NCI-H1930 (cell line): ENCODE results near the gene DIABLO.
A peak's percentile ranks its signal among the peaks of the same experiment; 100 is the strongest.
"Not testable (repeated sequence)": the region's sequence is repeated elsewhere in the genome, so short reads cannot be mapped to it uniquely, and the experiment has no call there.

Experiments
- DNase-seq, 2 experiments: peaks; one replicate each; lab custom pipeline; 2025; lab: John Stamatoyannopoulos, UW

Gene DIABLO

GRCh38 chr12:122225683-122226365 is at the start of gene DIABLO:
DIABLO (minus strand) TSS chr12:122226052; CDS start chr12:122226014, 38 bp downstream.
- peak; percentile 99 for DNase-seq

GRCh38 chr12:122275459-122275858 is 49.6 kb upstream of the DIABLO start:
- no peak for DNase-seq

- DNase-seq: peak; percentile 96 to 98
Observed at GRCh38 chr12:122266230-122266901, 40.5 kb upstream of the DIABLO start, which contains the start of gene VPS33A. VPS33A (minus strand) TSS chr12:122266494; CDS start chr12:122266408, 86 bp downstream.

GRCh38 chr12:122265886-122266229 is 40.0 kb upstream of the DIABLO start:
- no peak for DNase-seq

- DNase-seq: no peak
Observed at GRCh38 chr12:122265476-122265875, 39.6 kb upstream of the DIABLO start.

GRCh38 chr12:122260735-122261134 is 34.9 kb upstream of the DIABLO start:
- DNase-seq: not testable (repeated sequence)

- not testable (repeated sequence) for DNase-seq
Observed at GRCh38 chr12:122258939-122259338, 33.1 kb upstream of the DIABLO start.

- DNase-seq: not testable (repeated sequence)
Observed at GRCh38 chr12:122258462-122258861, 32.6 kb upstream of the DIABLO start.

GRCh38 chr12:122250536-122250935 is 24.7 kb upstream of the DIABLO start:
- no peak for DNase-seq

- no peak for DNase-seq
Observed at GRCh38 chr12:122250047-122250446, 24.2 kb upstream of the DIABLO start.

- no peak for DNase-seq
Observed at GRCh38 chr12:122245553-122245952, 19.7 kb upstream of the DIABLO start.

- no peak for DNase-seq
Observed at GRCh38 chr12:122244565-122245371, 18.9 kb upstream of the DIABLO start.

- DNase-seq: no peak
Observed at GRCh38 chr12:122243965-122244364, 18.1 kb upstream of the DIABLO start.

- DNase-seq: no peak
Observed at GRCh38 chr12:122238861-122239260, 13.0 kb upstream of the DIABLO start.

- no peak for DNase-seq
Observed at GRCh38 chr12:122235741-122236140, 9.9 kb upstream of the DIABLO start.

GRCh38 chr12:122232691-122233090 is 6.8 kb upstream of the DIABLO start:
- DNase-seq: no peak

- DNase-seq: no peak
Observed at GRCh38 chr12:122230798-122231197, 4.9 kb upstream of the DIABLO start.

GRCh38 chr12:122228092-122228491 is 2.2 kb upstream of the DIABLO start:
- DNase-seq: no peak

- DNase-seq: no peak
Observed at GRCh38 chr12:122227341-122227740, 1.5 kb upstream of the DIABLO start.

GRCh38 chr12:122226366-122227125 is 694 bp upstream of the DIABLO start:
- DNase-seq: no peak

- DNase-seq: no peak
Observed at GRCh38 chr12:122216445-122216844, 9.4 kb downstream of the DIABLO start.

- DNase-seq: no peak
Observed at GRCh38 chr12:122215771-122216170, 10.1 kb downstream of the DIABLO start.
